AG04449 (cell line): Measurements from ENCODE around the gene SSBP3.

Experiments
- CTCF ChIA-PET: fragments of 350-600 bp; formaldehyde crosslinking; extraction: SDS; loops from one replicate; lab custom pipeline; 2021; ENCODE audit warnings: antibody characterized with exemption; lab: Yijun Ruan, JAX
- POLR2A ChIA-PET: fragments of 400-600, 350-600 bp; formaldehyde crosslinking; extraction: SDS; loops from one replicate; lab custom pipeline; 2020; ENCODE audit warnings: antibody characterized with exemption, inconsistent platforms; lab: Yijun Ruan, JAX
- DNase-seq: peaks from one replicate; pipeline ENCODE4 v3.0.0-alpha.2; 2010; ENCODE audit warnings: low read depth, low spot score
- H3K4me3 ChIP-seq: 2 replicates; pipeline ENCODE4 v1.5.1; 2011; ENCODE audit warnings: low read depth, mild to moderate bottlenecking, control low read depth, low read length
- TF ChIP-seq, protein P1 (sequence below): IDR thresholded peaks from one replicate; pipeline ENCODE4 v1.5.1; 2011; ENCODE audit warnings: mild to moderate bottlenecking, moderate library complexity, low read length, control low read depth, inconsistent platforms; ENCODE audit not compliant: insufficient read depth; ENCODE audit errors: missing control alignments

Gene SSBP3

GRCh38 chr1:54375298-54375697 is 30.9 kb downstream of the SSBP3 start:
- CTCF ChIA-PET = no interaction called here

GRCh38 chr1:54374766-54375165 is 31.4 kb downstream of the SSBP3 start:
- no peak overlapping the region for H3K4me3 ChIP-seq
- TF ChIP-seq, protein P1, sequence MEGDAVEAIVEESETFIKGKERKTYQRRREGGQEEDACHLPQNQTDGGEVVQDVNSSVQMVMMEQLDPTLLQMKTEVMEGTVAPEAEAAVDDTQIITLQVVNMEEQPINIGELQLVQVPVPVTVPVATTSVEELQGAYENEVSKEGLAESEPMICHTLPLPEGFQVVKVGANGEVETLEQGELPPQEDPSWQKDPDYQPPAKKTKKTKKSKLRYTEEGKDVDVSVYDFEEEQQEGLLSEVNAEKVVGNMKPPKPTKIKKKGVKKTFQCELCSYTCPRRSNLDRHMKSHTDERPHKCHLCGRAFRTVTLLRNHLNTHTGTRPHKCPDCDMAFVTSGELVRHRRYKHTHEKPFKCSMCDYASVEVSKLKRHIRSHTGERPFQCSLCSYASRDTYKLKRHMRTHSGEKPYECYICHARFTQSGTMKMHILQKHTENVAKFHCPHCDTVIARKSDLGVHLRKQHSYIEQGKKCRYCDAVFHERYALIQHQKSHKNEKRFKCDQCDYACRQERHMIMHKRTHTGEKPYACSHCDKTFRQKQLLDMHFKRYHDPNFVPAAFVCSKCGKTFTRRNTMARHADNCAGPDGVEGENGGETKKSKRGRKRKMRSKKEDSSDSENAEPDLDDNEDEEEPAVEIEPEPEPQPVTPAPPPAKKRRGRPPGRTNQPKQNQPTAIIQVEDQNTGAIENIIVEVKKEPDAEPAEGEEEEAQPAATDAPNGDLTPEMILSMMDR = no peak
- no peak for DNase-seq
- POLR2A ChIA-PET = no interaction called here
- CTCF ChIA-PET = no interaction called here

More at GRCh38 chr1:54375298-54375697, 30.9 kb downstream of the SSBP3 start:
- TF ChIP-seq, protein P1 = no peak
- POLR2A ChIA-PET = no interaction called here
- no peak for DNase-seq
- H3K4me3 ChIP-seq = no peak overlapping the region

DNA sequence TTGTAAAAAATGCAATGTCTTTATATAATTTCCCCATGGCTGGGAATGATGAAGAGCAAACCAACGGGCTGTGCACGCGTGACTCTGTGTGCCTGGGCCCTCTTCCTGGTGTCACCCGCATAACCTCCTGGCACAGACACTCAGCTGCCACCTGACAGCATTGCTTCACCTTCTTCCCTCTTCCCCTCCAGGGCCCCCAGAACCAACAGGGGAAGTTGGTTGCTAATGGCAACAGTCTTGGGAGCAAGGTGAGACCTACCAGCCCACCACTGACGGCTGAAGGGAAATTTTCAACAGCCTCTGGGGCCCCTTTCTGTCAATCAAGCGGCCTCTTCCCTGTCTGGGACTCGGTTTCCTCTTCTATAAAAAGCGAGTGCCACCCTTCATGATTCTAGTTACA is 33.2 kb downstream of the SSBP3 start:
- H3K4me3 ChIP-seq = no peak overlapping the region
- TF ChIP-seq, protein P1 = no peak
- ChIA-PET CTCF (no interaction called here), POLR2A (no interaction called here)
- DNase-seq = no peak

DNA sequence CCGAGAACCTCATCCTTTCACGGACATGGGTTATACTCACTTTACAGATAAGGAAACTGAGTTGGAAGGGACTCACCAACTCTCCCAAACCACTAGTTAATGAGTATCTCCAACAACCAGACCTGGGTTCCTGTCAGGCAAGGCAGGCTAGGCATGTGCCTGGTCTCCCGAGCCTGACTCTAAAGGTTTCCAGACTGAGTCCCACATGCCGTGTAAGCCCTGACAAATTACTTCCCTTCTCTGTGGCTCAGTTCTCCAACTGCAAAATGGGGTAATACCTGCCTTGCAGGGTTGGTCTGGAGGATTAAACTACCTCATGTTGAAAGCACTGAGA is 34.3 kb downstream of the SSBP3 start:
- POLR2A ChIA-PET = no interaction called here
- CTCF ChIA-PET = no interaction called here
- no peak for DNase-seq
- TF ChIP-seq, protein P1 = no peak
- H3K4me3 ChIP-seq = no peak overlapping the region

DNA sequence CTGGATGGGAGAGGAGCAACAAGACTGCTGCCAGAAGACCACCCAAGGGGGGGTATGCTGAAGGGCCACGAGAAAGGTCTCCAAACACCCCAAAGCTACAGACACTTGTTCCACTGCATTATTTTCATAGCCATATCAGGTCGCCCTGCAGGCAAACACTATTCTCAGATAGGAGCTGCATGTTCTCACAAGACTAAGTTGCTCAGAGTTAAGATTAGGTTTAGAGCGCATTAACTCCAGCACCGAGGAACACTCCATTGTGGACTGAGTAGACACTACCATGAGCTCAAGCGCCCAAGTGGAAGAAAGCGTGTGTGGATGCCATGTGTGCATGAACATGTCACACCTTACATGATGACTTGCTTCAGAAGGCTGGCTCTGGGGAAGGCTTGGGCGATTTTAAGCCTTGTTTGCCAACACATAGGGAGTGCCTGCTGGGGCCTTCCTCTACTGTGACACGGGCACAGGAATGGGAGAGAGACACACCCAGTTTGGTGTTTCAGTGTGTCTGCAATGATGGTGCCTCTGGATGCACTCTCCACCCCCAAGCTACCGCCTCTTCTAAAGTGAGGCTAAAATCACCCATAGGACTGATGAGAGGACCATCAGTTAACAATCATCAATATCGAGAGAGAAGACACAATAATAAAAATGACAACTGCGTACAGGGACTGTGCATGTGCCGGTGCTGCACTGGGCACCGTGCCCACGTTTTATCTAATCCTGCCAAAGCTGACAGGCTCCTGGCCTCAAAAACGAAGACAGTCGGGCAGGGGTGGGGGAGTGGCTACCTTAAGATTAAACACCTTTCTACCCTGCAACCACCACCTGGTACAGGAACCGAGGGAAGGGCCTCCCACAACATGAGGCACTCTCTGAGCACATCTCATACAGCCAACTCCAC is 34.9 kb downstream of the SSBP3 start:
- H3K4me3 ChIP-seq = no peak overlapping the region
- no peak for DNase-seq
- TF ChIP-seq, protein P1 = no peak
- CTCF ChIA-PET = interaction anchor here (1.1 kb wide), 1 partner anchor 119 kb away, joined by 3 read pairs; no protein-coding TSS in a partner anchor
- POLR2A ChIA-PET = no interaction called here

GRCh38 chr1:54370287-54370989 is 35.8 kb downstream of the SSBP3 start:
- POLR2A ChIA-PET = no interaction called here
- CTCF ChIA-PET = interaction anchor here (1.1 kb wide), 1 partner anchor 119 kb away, joined by 3 read pairs; no protein-coding TSS in a partner anchor
- TF ChIP-seq, protein P1 = no peak
- DNase-seq = no peak
- H3K4me3 ChIP-seq = no peak overlapping the region
